ENCODE measurements around the gene ZNF554. TPM values are rescaled to one million over a fixed set of nuclear protein-coding genes. Genes with fewer than 3 reads are reported as not detected.
A peak's percentile ranks its signal among the peaks of the same experiment; 100 is the strongest.

The ZNF554 gene
- total RNA-seq, 3 donors from 2014 or later (not counting 1 experiment from before 2014, with no cell fraction given), result 3.4 to 5.6 (median 3.7) TPM

DNA sequence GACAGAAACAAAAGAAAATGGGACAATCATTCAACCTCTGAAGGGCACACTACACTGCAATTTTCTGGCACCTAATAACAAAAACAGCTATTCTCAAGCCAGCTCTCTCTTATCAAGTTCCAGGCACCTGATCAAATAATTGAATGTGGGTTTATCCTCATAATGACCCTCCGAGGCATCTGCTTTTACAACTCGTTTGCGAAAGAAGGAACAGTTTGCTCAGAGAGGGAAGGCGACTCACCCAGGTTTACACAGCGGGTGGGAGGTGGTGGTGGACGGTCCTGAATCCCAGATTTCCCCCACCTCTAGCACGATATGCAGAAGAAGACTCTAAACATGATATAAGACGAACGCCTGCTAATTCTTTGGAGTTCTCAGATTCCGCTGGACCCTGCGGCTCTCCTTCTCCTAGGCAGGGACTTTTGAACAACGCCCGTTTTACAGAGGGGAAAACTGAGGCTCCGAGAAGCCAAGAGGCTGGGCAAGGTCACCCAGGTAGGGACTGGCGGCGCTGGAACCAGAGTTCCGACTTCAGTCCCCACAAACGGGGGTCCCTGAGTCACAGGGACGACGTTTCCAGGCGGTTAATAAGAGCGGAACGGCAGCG, 37.2 kb upstream of the ZNF554 start:
- under 1% methylated on average over 20 of the region's 24 CpGs for WGBS (ENCODE audit: insufficient coverage)
- DNase-seq, result no peak
- no peaks in the 10 kb centered on the region for H3K36me3 Mint-ChIP-seq
- peak overlapping the region; percentile 88 for H3K4me3 Mint-ChIP-seq
- H3K9me3 ChIP-seq (ENCODE audit: control insufficient read depth, insufficient read depth, low read length), result no peaks in the 10 kb centered on the region
- H3K27ac ChIP-seq (ENCODE audit: low read length), result peak overlapping the region; percentile 94
- peaks cover 2% of the 10 kb centered on the region for H3K36me3 ChIP-seq (ENCODE audit: control insufficient read depth, insufficient read depth, low read length)
- no peaks in the 10 kb centered on the region for H3K27me3 ChIP-seq (ENCODE audit: control insufficient read depth, insufficient read depth, low read length)
- H3K4me1 Mint-ChIP-seq, result peaks cover 28 to 36% of the 10 kb centered on the region in 2 donors
- no peak for TF ChIP-seq CTCF (IDR thresholded peaks at IDR 0.05)
- H3K4me1 ChIP-seq (ENCODE audit: control insufficient read depth, insufficient read depth, low read length), result peaks cover 40% of the 10 kb centered on the region
- no peaks in the 10 kb centered on the region for H3K9me3 Mint-ChIP-seq
- intact Hi-C loops (cut with micrococcal nuclease), result no loop called here
- no peak for ATAC-seq
- H3K27ac Mint-ChIP-seq, result peak overlapping the region; percentile 92 to 93
- H3K27me3 Mint-ChIP-seq (ENCODE audit: low read depth in 2 of 2), result no peaks in the 10 kb centered on the region
- H3K4me3 ChIP-seq (ENCODE audit: low read length), result peak overlapping the region; percentile 96

GRCh38 chr19:2782936-2783780, 36.5 kb upstream of the ZNF554 start, which contains the start of gene SGTA:
TSS of gene SGTA (minus strand) at chr19:2783273. CDS start at chr19:2769068, 14,205 bp downstream.
- H3K4me1 ChIP-seq (ENCODE audit: control insufficient read depth, insufficient read depth, low read length), result peaks cover 40% of the 10 kb centered on the region
- H3K36me3 ChIP-seq (ENCODE audit: control insufficient read depth, insufficient read depth, low read length), result peaks cover 2% of the 10 kb centered on the region
- H3K27ac ChIP-seq (ENCODE audit: low read length), result peak within 1 kb of the TSS; percentile 94
- no peaks in the 10 kb centered on the region for H3K9me3 Mint-ChIP-seq
- H3K4me3 Mint-ChIP-seq, result peak within 1 kb of the TSS; percentile 88
- under 1% methylated on average over 68 of the region's 68 CpGs for WGBS (ENCODE audit: insufficient coverage)
- peak within 1 kb of the TSS; percentile 92 to 93 for H3K27ac Mint-ChIP-seq
- no peaks in the 10 kb centered on the region for H3K27me3 Mint-ChIP-seq (ENCODE audit: low read depth in 2 of 2)
- peak; percentile 69 to 86 (median 77) for ATAC-seq
- H3K4me3 ChIP-seq (ENCODE audit: low read length), result peak within 1 kb of the TSS; percentile 96
- no peaks in the 10 kb centered on the region for H3K36me3 Mint-ChIP-seq
- no peaks in the 10 kb centered on the region for H3K9me3 ChIP-seq (ENCODE audit: control insufficient read depth, insufficient read depth, low read length)
- DNase-seq, result peak; percentile 94 to 98
- peaks cover 28 to 36% of the 10 kb centered on the region in 2 donors for H3K4me1 Mint-ChIP-seq
- no peaks in the 10 kb centered on the region for H3K27me3 ChIP-seq (ENCODE audit: control insufficient read depth, insufficient read depth, low read length)
- peak; percentile 38 for TF ChIP-seq CTCF (IDR thresholded peaks at IDR 0.05)
- intact Hi-C loops (cut with micrococcal nuclease), result loop anchor here (1.0 kb wide), 2 partner anchors 36 to 44 kb away; partner anchors contain the start of gene ZNF554

GRCh38 chr19:2783781-2784145, 35.9 kb upstream of the ZNF554 start:
- intact Hi-C loops (cut with micrococcal nuclease), result loop anchor here (1.0 kb wide), 2 partner anchors 36 to 44 kb away; partner anchors contain the start of gene ZNF554
- TF ChIP-seq CTCF (IDR thresholded peaks at IDR 0.05), result no peak
- Histone ChIP-seq H3K9me3 (ENCODE audit: control insufficient read depth, insufficient read depth, low read length) (no peaks in the 10 kb centered on the region), H3K4me3 (ENCODE audit: low read length) (no peak overlapping the region), H3K27me3 (ENCODE audit: control insufficient read depth, insufficient read depth, low read length) (no peaks in the 10 kb centered on the region), H3K36me3 (ENCODE audit: control insufficient read depth, insufficient read depth, low read length) (peaks cover 1% of the 10 kb centered on the region), H3K27ac (ENCODE audit: low read length) (peak overlapping the region; percentile 56), H3K4me1 (ENCODE audit: control insufficient read depth, insufficient read depth, low read length) (peaks cover 40% of the 10 kb centered on the region)
- WGBS (ENCODE audit: insufficient coverage), result 94% methylated on average over 6 of the region's 7 CpGs
- peak overlapping the region; percentile 92 to 93 for H3K27ac Mint-ChIP-seq
- H3K9me3 Mint-ChIP-seq, result no peaks in the 10 kb centered on the region
- H3K4me1 Mint-ChIP-seq, result peaks cover 28 to 36% of the 10 kb centered on the region in 2 donors
- ATAC-seq, result no peak
- peak overlapping the region; percentile 88 for H3K4me3 Mint-ChIP-seq
- no peaks in the 10 kb centered on the region for H3K36me3 Mint-ChIP-seq
- no peaks in the 10 kb centered on the region for H3K27me3 Mint-ChIP-seq (ENCODE audit: low read depth in 2 of 2)
- no peak for DNase-seq
